Esophagus mucosa (tissue), 1 donor: ENCODE results near the gene DNAH17. TPM values are rescaled to one million over a fixed set of nuclear protein-coding genes. Genes with fewer than 3 reads are reported as not detected.

Experiments used
- ATAC-seq: fragments of 200-7000 bp; cut with Tn5 transposase; one replicate; pipeline ENCODE4 v1.9.1; 2020
- total RNA-seq: library from RNA; stranded (reverse); gene quantifications from one replicate; pipeline ENCODE4 v1.2.4, GENCODE V29; 2023
- donor health status: DM: yes; HTN: yes; CAD: no.

The DNAH17 gene
- total RNA-seq, 1 donor from 2014 or later, result 0.12 TPM

DNA sequence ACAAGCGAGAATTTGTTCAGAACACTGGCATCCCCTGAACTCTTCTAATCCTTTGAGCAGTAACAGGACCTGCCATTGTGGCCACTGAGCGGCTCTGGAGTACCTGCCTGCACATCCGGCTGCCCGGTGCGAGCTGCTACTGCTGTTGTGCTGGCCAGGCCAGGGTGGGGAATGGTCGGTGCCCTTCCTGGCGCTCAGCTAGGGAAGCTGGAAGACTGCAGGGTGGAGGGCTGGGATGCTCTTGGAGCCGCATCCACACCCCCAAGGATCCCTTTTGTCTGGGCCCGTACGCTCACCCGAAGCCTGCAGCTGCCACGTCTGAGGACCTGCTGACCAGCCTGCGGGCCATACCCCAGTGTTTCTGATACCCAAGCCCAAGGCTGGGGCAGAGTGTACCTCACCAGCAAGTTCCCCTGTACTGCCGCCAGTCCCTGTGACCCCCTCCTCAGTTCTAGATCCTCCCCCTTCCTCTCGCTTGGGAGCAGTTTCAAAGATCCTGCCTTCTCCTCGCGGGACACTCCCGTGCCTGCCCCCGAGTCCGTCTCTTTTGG lies 149.1 kb downstream of the DNAH17 start:
- ATAC-seq, result no peak

GRCh38 chr17:78427140-78427539 lies 150.1 kb downstream of the DNAH17 start:
- no peak for ATAC-seq

- ATAC-seq, result no peak
These were observed 150.8 kb downstream of the DNAH17 start for GRCh38 chr17:78426293-78426879.

DNA sequence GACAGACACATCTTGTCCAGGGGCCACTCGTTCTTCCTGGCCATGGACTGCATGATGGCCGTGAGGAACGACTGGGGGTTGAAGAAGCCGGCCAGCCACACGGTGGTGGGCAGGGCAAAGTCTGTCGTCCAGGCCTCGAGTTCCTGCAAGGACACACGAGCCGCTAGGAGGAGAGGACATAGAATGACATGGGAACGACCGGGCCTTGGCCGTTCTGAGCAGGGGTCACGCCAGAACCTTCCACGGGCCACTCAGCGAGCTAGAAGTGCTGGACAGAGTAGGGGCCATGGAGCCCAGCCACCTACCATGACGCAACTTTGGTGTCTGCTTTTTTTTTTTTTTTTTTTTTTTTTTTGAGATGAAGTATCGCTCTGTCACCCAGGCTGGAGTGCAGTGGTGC lies 151.8 kb downstream of the DNAH17 start:
- no peak for ATAC-seq

- no peak for ATAC-seq
These were observed 153.1 kb downstream of the DNAH17 start for GRCh38 chr17:78423961-78424675.

DNA sequence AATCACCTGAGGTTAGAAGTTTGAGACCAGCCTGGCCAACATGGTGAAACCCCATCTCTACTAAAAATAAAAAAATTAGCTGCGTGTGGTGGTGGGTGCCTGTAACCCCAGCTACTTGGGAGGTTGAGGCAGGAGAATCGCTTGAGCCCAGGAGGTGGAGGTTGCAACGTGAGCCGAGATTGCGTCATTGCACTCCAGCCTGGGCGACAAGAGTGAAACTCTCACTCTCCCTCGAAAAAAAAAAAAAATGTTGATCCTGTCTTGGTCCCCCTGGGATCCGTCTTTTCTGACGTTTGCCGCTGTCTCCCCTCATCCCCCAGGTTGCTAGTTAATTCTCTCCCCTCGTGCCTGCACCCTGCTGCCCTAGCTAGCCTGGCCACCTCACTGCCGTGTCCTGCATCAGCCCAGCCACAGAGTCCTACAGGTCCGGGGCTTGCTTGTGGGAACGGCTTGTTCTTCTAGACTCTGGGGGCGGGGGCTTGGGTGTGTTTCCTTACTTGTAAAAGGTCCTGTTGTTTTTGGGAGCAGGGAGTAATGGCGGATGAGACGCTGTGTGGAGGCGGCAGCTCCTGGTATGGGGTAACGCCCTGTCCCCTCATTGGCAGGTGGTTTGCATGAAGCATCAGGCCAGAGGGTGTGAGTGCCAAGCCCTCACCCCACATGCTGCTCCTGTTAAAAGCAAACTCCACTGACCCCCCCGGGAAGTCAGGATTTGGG lies 154.2 kb downstream of the DNAH17 start:
- ATAC-seq, result no peak

DNA sequence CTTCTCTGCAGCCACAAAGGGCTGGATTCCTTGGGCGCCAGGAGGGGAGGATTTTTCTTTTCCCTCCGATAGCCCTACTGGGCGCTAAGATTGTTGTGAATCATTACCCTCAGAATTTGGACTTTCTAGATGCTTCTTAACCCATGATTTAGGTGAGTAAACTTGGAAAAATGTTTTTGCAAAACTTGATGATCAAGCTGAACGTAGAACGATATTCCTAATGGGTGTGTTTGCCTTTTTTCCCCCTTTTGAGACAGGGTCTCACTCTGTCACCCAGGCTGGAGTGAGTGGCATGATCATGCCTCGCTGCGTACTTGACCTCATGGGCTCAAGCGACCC lies 155.0 kb downstream of the DNAH17 start:
- no peak for ATAC-seq

GRCh38 chr17:78421534-78422266 lies 155.5 kb downstream of the DNAH17 start:
- peak; percentile 74 for ATAC-seq

DNA sequence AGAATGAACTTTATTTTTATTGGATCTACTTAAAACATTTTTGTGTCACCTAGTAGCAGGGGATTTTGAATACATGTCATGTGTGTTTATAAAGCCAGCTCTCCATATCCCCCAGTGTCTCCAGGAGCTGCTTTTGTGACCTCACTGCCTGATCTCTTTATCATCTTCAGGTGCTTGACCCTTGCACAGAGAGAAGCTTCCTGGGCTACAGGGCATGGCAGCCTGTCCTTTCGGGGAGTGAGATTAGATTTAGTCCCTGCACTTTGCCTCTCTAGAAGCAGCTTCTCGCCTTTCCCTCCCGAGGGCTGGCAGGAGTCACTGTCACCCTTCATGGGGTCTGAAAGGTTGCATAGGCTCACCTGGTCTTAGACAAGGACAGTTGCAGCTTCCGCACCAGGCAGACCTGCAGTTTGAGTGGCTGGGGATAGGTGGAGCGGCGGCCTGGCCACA lies 156.1 kb downstream of the DNAH17 start:
- no peak for ATAC-seq

DNA sequence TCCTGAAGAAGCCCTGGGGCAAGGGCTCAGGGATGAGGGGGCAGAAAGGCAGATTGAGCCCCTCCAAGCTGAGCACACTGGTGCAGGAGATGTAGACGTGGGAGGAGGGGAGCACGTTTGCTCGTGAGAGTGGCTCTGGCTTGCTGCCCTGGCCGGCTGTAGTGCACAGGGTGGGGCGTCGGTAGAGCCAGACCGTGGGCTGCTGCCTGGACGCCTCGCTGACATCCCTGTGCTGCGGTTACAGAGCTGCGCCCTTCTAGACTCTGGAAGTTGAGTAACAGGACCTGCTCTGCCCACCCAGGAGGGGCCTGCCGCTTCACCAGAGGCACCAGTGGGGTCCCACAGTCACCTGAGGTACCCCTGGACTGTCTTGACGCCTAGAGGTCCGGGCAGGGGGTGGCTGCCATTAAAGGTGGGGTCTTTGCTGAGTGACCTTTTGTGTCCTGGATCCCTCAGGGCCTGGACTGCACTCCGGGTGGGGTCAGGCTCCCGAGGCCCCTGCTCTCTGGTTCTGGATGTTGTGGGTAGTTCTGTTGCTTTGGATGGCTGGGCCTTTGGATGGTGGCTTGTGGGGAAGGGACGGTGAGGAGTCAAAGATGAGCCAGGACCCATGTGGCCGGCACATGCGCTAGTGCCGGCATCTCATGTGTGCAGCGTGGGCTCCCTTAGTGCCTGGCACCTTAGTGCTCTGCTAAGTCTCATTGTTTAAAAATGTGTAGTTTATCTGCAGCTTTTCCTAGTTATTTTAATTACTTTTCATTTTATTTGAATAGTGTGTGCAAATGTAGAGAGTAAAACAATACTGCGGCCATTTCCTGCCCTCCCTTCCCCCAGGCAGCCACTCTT lies 157.0 kb downstream of the DNAH17 start:
- ATAC-seq, result no peak

DNA sequence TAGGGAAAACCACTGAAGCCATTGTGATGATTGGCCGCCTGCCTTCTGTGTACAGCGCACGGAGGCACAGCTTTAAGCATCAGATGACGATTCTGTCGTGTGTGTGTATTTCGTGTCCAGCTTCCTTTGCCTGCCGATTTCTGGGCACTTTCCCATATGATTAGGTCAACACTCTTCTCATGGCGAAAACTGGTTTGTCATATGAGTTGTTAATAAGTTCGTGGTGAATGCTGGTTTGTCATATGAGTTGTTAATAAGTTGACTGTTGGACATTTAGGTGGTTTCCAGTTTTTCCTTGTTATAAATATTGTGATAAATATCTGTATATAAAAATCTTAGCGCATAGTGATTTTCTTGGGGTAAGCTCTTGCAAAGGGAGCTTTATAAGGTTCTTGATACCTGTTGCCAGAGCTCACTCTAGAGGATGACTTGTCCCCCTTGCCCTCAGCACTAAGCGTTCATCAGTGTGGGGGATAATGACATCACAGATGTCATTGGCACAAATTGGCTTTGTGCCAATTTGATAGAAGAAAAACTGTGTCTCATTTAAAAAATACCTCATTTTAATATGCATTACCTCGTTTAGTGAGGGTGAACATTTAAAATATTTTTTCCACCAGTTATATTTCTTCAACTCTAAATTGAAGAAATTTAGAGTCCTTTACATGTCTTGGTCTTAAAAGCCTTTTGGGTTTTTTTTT lies 158.7 kb downstream of the DNAH17 start:
- ATAC-seq, result no peak

DNA sequence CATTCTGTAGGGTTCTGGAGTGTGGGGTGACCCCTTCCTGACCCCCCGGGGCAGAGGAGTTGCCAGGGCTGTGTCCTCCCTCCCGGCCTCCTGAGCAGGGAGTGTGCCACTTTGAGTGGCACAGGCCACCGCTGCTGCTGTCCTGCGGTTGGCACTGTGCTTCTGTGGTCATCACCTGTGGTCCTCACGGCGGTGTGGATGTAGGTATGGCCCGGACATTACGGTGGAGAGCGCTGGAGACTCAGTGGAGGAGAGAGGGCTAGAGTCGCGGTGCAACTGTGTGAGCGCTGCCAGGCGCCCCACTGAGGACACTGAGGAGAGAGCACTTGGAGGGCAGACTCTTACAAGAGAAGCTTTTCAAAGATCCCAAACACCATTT lies 159.7 kb downstream of the DNAH17 start:
- no peak for ATAC-seq

GRCh38 chr17:78416791-78417530 lies 160.2 kb downstream of the DNAH17 start:
- no peak for ATAC-seq

DNA sequence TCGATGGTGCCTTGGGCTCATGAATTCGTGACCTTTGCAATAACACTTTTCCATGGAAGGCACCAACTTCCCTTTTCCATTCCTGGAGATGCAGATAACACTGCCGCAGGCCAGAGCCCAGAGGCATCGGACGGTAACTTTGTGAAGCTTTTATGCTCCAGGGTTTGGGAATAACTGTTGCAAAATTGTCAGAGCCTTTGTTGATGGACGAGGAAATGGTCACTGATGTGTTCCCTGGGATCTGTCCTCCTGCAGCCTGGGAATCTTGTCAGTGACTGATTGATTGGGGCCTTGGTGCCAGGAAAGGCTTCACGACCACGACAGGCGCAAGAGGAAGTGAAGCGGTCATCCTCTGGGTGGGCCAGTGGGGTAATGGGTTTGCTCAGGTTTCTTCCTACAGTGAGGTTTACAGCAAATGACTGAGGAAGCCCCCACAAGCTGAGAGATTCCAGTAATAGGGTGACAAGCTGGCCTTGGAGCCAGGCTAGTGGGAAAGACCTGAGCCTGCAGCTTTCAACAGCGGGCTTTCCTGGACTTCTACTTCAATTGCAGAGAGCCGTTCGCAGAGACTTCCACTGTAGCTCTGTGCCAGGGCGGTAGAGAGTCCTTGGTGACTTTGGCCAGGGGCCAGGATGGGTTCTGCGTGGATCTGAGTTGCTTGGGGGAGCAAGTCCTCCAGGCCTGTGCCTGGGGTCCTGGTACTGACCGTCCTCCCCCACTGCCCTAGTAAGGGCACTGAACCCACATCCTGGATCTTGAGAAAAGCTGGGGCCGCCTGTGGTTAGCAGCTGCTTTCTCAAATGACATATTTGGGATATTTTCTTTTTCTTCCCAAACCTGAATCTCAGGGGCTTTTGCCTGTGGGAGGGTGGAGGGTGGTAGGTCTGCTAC lies 161.1 kb downstream of the DNAH17 start:
- ATAC-seq, result no peak

DNA sequence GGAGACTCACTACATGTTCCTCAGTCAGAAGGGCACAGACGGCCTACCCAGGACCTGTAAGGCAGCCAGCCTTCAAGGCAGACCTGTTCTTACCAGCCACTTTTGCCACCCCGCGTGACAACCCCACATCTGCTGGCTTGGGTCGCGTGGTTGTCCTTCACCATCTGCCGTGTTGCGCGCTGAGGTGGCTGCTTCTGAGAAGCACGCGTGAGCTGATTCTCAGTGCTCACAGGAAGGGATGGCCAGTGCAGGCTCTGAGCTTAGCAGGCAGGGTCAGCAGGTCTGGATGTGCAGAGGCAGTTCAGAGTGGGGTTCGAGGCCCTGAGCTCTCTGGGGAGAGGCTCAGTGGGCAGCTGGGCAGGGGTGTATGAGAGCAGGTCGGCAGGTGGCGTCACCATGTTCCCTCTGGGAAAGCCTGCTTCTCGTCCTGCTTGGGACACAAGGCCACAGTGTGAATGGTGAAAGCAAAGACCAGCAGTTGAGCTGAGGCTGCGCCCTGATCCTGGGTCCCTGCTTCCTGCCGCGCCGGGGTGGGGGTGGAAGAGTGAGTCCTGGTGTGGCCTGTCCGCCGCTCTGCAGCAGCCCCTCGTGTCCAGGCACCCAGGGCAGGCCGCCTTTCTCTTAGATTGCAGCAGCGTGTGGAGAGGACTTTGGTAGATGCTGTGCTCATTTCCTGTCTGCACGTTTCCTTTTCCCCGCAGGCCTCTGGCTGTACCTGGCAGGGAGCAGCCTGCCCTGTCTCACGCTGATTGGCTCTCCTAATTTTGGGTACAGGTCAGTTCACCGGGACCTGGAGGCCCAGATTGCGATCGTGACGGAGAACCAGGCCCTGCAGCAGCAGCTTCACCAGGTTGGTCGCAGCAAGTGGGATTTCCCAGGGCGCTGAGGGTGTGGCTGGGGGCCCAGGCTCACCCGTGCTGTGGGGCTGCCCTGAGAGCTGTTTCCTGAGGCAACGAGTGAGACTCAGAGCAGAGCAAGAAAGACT lies 162.7 kb downstream of the DNAH17 start:
- no peak for ATAC-seq

- no peak for ATAC-seq
These were observed 164.8 kb downstream of the DNAH17 start for GRCh38 chr17:78412403-78412802.

- no peak for ATAC-seq
These were observed 165.8 kb downstream of the DNAH17 start for GRCh38 chr17:78411241-78411857.
